ENCODE data around the gene CCNQ. TPM values are rescaled to one million over a fixed set of nuclear protein-coding genes. Genes with fewer than 3 reads are reported as not detected.

CCNQ gene
- polyA plus RNA-seq, 1 donor (not counting 4 experiments of a cell fraction or from before 2014, with no cell fraction given): 31.1 TPM

GRCh38 chrX:153640736-153641575 lies 42.0 kb upstream of the CCNQ start:
- DNase-seq (ENCODE audit: low read depth, low spot score): no peak
- H3K9me1 ChIP-seq (ENCODE audit: control insufficient read depth, extremely low read depth, insufficient read depth, low read length): no peaks in the 10 kb centered on the region
- no peak overlapping the region for H3K4me2 ChIP-seq (ENCODE audit: control insufficient read depth, extremely low read depth, insufficient read depth, low read depth, low read length)
- H3K4me3 ChIP-seq (ENCODE audit: control insufficient read depth in 2 of 3, extremely low read depth in 1 of 3, insufficient read depth in 2 of 3, low read depth in 1 of 3, low read length in 3 of 3): no peak overlapping the region
- peaks cover 61% of the 10 kb centered on the region for H3K27me3 ChIP-seq (ENCODE audit: control insufficient read depth, extremely low read depth, insufficient read depth, low read length)
- no peaks in the 10 kb centered on the region for H3K36me3 ChIP-seq (ENCODE audit: control insufficient read depth in 2 of 2, extremely low read depth in 1 of 2, insufficient read depth in 2 of 2, low read length in 2 of 2)
- no peak for TF ChIP-seq CTCF (optimal IDR thresholded peaks at IDR 0.05 in 1 of 3, IDR thresholded peaks at IDR 0.05 in 1 of 3, conservative IDR thresholded peaks at IDR 0.05 in 1 of 3; ENCODE audit: extremely low read depth in 1 of 3, insufficient read depth in 2 of 3, low read length in 3 of 3)
- no peak for TF ChIP-seq EZH2 (IDR thresholded peaks at IDR 0.05; ENCODE audit: low read length)
- peaks cover 3% of the 10 kb centered on the region for H3K4me1 ChIP-seq (ENCODE audit: control insufficient read depth, extremely low read depth, insufficient read depth, low read length)
- H3K9me3 ChIP-seq (ENCODE audit: control insufficient read depth, low read depth, low read length): no peaks in the 10 kb centered on the region
- no peaks in the 10 kb centered on the region for H3K79me2 ChIP-seq (ENCODE audit: control insufficient read depth, insufficient read depth, low read length)
- dilution Hi-C loops (cut with MboI; ENCODE audit: extremely low pct_ligation_motif_present, low sequenced_read_pairs): no loop called here
- H3K9ac ChIP-seq (ENCODE audit: control insufficient read depth, extremely low read depth, insufficient read depth, low read length): no peak overlapping the region
- no peak overlapping the region for H2AFZ ChIP-seq (ENCODE audit: control insufficient read depth, low read length)
- H3K27ac ChIP-seq (ENCODE audit: control insufficient read depth, insufficient read depth, low read length): no peak overlapping the region
- FAIRE-seq: no peak
- H4K20me1 ChIP-seq (ENCODE audit: control insufficient read depth, extremely low read depth, insufficient read depth, low read length): no peaks in the 10 kb centered on the region

- dilution Hi-C loops (cut with MboI; ENCODE audit: extremely low pct_ligation_motif_present, low sequenced_read_pairs): no loop called here
- Histone ChIP-seq H2AFZ (ENCODE audit: control insufficient read depth, low read length) (no peak overlapping the region), H3K4me2 (ENCODE audit: control insufficient read depth, extremely low read depth, insufficient read depth, low read depth, low read length) (no peak overlapping the region), H3K9me1 (ENCODE audit: control insufficient read depth, extremely low read depth, insufficient read depth, low read length) (no peaks in the 10 kb centered on the region), H3K27me3 (ENCODE audit: control insufficient read depth, extremely low read depth, insufficient read depth, low read length) (peaks cover 58% of the 10 kb centered on the region), H4K20me1 (ENCODE audit: control insufficient read depth, extremely low read depth, insufficient read depth, low read length) (no peaks in the 10 kb centered on the region), H3K79me2 (ENCODE audit: control insufficient read depth, insufficient read depth, low read length) (no peaks in the 10 kb centered on the region), H3K9me3 (ENCODE audit: control insufficient read depth, low read depth, low read length) (no peaks in the 10 kb centered on the region), H3K27ac (ENCODE audit: control insufficient read depth, insufficient read depth, low read length) (no peak overlapping the region), H3K36me3 (ENCODE audit: control insufficient read depth in 2 of 2, extremely low read depth in 1 of 2, insufficient read depth in 2 of 2, low read length in 2 of 2) (no peaks in the 10 kb centered on the region), H3K9ac (ENCODE audit: control insufficient read depth, extremely low read depth, insufficient read depth, low read length) (no peak overlapping the region), H3K4me1 (ENCODE audit: control insufficient read depth, extremely low read depth, insufficient read depth, low read length) (peaks cover 3% of the 10 kb centered on the region), H3K4me3 (ENCODE audit: control insufficient read depth in 2 of 3, extremely low read depth in 1 of 3, insufficient read depth in 2 of 3, low read depth in 1 of 3, low read length in 3 of 3) (no peak overlapping the region)
- no peak for TF ChIP-seq EZH2 (IDR thresholded peaks at IDR 0.05; ENCODE audit: low read length)
- TF ChIP-seq CTCF (optimal IDR thresholded peaks at IDR 0.05 in 1 of 3, IDR thresholded peaks at IDR 0.05 in 1 of 3, conservative IDR thresholded peaks at IDR 0.05 in 1 of 3; ENCODE audit: extremely low read depth in 1 of 3, insufficient read depth in 2 of 3, low read length in 3 of 3): no peak
- DNase-seq (ENCODE audit: low read depth, low spot score) (no peak), FAIRE-seq (no peak)
These were observed 41.2 kb upstream of the CCNQ start for GRCh38 chrX:153640045-153640686.
